Measurements from ENCODE around the gene FMN2.

Gene FMN2

DNA sequence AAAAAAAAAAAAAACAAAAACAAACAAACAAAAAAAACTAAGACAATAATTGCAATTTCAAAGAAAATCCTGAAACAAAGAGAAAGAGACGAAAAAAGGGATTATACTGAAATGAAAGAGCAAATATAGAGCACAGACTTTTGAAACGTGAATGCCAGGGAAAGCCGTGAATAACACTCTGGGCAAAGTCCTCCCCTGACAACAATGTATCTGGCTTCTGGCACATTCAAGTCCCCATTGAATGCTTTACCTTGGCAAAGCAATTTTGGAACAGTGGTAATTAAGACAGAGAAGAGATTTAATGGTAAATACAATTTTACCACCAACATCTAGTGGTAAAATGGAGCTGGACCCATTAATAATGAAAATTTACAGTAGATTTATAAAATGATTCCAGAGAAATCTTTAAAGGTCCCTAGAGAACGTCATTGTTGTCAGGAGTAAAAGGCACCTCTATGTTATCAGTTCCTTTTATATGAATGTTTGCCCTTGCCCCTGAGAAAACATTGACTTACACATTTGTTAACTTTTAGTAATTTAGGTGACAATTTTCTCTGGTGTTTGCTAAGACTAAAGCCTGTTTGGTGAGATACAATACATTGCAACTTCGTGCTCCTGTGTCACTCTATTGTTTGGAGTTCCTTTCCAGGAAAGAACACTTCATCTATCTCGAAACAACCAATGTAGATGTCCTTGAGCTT, 430.6 kb downstream of the FMN2 start:
- TF ChIP-seq FOXP2 (optimal IDR thresholded peaks at IDR 0.05; ENCODE audit: borderline replicate concordance, extremely low read depth, extremely low read length, insufficient read depth) (no peak), SIN3A (IDR thresholded peaks at IDR 0.05; ENCODE audit: borderline replicate concordance, insufficient read depth, low read length) (no peak), POLR2AphosphoS5 (IDR thresholded peaks at IDR 0.05; ENCODE audit: low read depth, low read length) (no peak), TAF1 (IDR thresholded peaks at IDR 0.05; ENCODE audit: borderline replicate concordance, insufficient read depth, low read length) (no peak)
- TF ChIP-seq, protein P1, sequence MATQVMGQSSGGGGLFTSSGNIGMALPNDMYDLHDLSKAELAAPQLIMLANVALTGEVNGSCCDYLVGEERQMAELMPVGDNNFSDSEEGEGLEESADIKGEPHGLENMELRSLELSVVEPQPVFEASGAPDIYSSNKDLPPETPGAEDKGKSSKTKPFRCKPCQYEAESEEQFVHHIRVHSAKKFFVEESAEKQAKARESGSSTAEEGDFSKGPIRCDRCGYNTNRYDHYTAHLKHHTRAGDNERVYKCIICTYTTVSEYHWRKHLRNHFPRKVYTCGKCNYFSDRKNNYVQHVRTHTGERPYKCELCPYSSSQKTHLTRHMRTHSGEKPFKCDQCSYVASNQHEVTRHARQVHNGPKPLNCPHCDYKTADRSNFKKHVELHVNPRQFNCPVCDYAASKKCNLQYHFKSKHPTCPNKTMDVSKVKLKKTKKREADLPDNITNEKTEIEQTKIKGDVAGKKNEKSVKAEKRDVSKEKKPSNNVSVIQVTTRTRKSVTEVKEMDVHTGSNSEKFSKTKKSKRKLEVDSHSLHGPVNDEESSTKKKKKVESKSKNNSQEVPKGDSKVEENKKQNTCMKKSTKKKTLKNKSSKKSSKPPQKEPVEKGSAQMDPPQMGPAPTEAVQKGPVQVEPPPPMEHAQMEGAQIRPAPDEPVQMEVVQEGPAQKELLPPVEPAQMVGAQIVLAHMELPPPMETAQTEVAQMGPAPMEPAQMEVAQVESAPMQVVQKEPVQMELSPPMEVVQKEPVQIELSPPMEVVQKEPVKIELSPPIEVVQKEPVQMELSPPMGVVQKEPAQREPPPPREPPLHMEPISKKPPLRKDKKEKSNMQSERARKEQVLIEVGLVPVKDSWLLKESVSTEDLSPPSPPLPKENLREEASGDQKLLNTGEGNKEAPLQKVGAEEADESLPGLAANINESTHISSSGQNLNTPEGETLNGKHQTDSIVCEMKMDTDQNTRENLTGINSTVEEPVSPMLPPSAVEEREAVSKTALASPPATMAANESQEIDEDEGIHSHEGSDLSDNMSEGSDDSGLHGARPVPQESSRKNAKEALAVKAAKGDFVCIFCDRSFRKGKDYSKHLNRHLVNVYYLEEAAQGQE (IDR thresholded peaks at IDR 0.05; ENCODE audit: insufficient read depth in 1 of 2, low read depth in 2 of 2, low read length in 2 of 2): no peak

- TF ChIP-seq, protein P1 (IDR thresholded peaks at IDR 0.05; ENCODE audit: insufficient read depth in 1 of 2, low read depth in 2 of 2, low read length in 2 of 2): no peak
- TF ChIP-seq POLR2AphosphoS5 (IDR thresholded peaks at IDR 0.05; ENCODE audit: low read depth, low read length) (no peak), TAF1 (IDR thresholded peaks at IDR 0.05; ENCODE audit: borderline replicate concordance, insufficient read depth, low read length) (no peak), SIN3A (IDR thresholded peaks at IDR 0.05; ENCODE audit: borderline replicate concordance, insufficient read depth, low read length) (no peak), FOXP2 (optimal IDR thresholded peaks at IDR 0.05; ENCODE audit: borderline replicate concordance, extremely low read depth, extremely low read length, insufficient read depth) (no peak)
Measured at GRCh38 chr1:240524356-240525069, 432.8 kb downstream of the FMN2 start.

Data from PFSK-1 (cell line).